B cell (primary cell): ENCODE data around the gene WDR4. TPM values are rescaled to one million over a fixed set of nuclear protein-coding genes. Genes with fewer than 3 reads are reported as not detected.

Experiments used
- ATAC-seq: fragments of 200-7000 bp; cut with Tn5 transposase; one replicate; pipeline ENCODE4 v1.10.0; 2021; ENCODE audit warnings: low read depth, mild to moderate bottlenecking, moderate number of reproducible peaks, moderate library complexity
- CTCF ChIA-PET: fragments of 350-600 bp; sonication (Branson Sonifier 250); formaldehyde crosslinking; loops from one replicate; lab custom pipeline; 2021; ENCODE audit warnings: antibody characterized with exemption, inconsistent platforms; lab: Charles Lee
- POLR2A ChIA-PET: fragments of 350-600 bp; sonication (Branson Sonifier 250); formaldehyde crosslinking; loops from one replicate; lab custom pipeline; 2021; ENCODE audit warnings: antibody characterized with exemption; lab: Charles Lee
- DNase-seq: peaks from one replicate; pipeline ENCODE4 v3.0.0; 2013
- H2AFZ ChIP-seq: 2 replicates; pipeline ENCODE4 v1.6.1; 2012; ENCODE audit warnings: mild to moderate bottlenecking, low read depth, low read length; ENCODE audit not compliant: insufficient read depth, poor library complexity, severe bottlenecking
- H3K27ac ChIP-seq, 2 donors: 1 replicate in 1 of 2; 2 replicates in 1 of 2; pipeline ENCODE4 v1.5.1; 2012 to 2013; ENCODE audit warnings: low read length in 2 of 2, mild to moderate bottlenecking in 2 of 2, moderate library complexity in 1 of 2
- H3K27me3 ChIP-seq, 4 experiments: fragments of 200-600 bp in 1 of 4; sonication (generic) in 1 of 4; replicated peaks in 1 of 4; 1 replicate in 2 of 4; 2 replicates in 2 of 4; pipeline versions ENCODE4 v1.6.1 to v1.7.0; 2013 to 2016; ENCODE audit warnings: low read length in 3 of 4, mild to moderate bottlenecking in 2 of 4, mixed read lengths in 1 of 4, moderate library complexity in 1 of 4; ENCODE audit not compliant: insufficient read depth in 4 of 4, control insufficient read depth in 3 of 4; ENCODE audit errors: control extremely low read depth in 1 of 4
- H3K36me3 ChIP-seq, 2 experiments: replicated peaks in 1 of 2; 1 replicate in 1 of 2; 2 replicates in 1 of 2; pipeline versions ENCODE4 v1.6.1 to v1.7.1; 2013; ENCODE audit warnings: low read length in 1 of 2; ENCODE audit not compliant: insufficient read depth in 2 of 2, control insufficient read depth in 1 of 2; ENCODE audit errors: control extremely low read depth in 1 of 2, extremely low read depth in 1 of 2
- H3K4me1 ChIP-seq, 2 donors: fragments of 200-600 bp in 1 of 2; sonication (generic) in 1 of 2; 1 replicate in 1 of 2; 2 replicates in 1 of 2; pipeline versions ENCODE4 v1.5.1 to v1.6.1; 2013 to 2017; ENCODE audit warnings: low read length in 2 of 2; ENCODE audit not compliant: control insufficient read depth in 2 of 2, insufficient read depth in 2 of 2
- H3K4me2 ChIP-seq: replicated peaks from 2 replicates; pipeline ENCODE3; 2012; ENCODE audit warnings: mild to moderate bottlenecking, low read depth, low read length; ENCODE audit not compliant: poor library complexity, severe bottlenecking
- H3K4me3 ChIP-seq, 5 experiments: fragments of 200-600 bp in 1 of 5; sonication (generic) in 1 of 5; 1 replicate in 3 of 5; 2 replicates in 2 of 5; pipeline versions ENCODE4 v1.5.1 to v1.7.0; 2011 to 2016; ENCODE audit warnings: low read length in 4 of 5, mild to moderate bottlenecking in 4 of 5, low read depth in 2 of 5, control low read depth in 1 of 5, moderate library complexity in 1 of 5; ENCODE audit not compliant: insufficient read depth in 1 of 5; ENCODE audit errors: control extremely low read depth in 1 of 5, extremely low read depth in 1 of 5
- H3K79me2 ChIP-seq: fragments of 200-600 bp; sonication (generic); one replicate; pipeline ENCODE4 v1.6.0; 2016; ENCODE audit warnings: low read length; ENCODE audit not compliant: control insufficient read depth, insufficient read depth
- H3K9ac ChIP-seq: fragments of 200-600 bp; sonication (generic); 2 replicates; pipeline ENCODE4 v1.6.1; 2017; ENCODE audit warnings: mild to moderate bottlenecking, low read length, moderate library complexity
- H3K9me3 ChIP-seq, 3 donors: one replicate each; pipeline versions ENCODE4 v1.6.1 to v1.7.1; 2013; ENCODE audit warnings: low read length in 2 of 3; ENCODE audit not compliant: control insufficient read depth in 2 of 3, insufficient read depth in 1 of 3; ENCODE audit errors: control extremely low read depth in 1 of 3
- H4K20me1 ChIP-seq: 2 replicates; pipeline ENCODE4 v1.6.0; 2012; ENCODE audit warnings: mild to moderate bottlenecking, low read length; ENCODE audit not compliant: insufficient read depth, control insufficient read depth, poor library complexity, severe bottlenecking
- H3K27ac Mint-ChIP-seq: one replicate; pipeline ENCODE4 v1.8.0; 2021; ENCODE audit warnings: mixed read lengths
- H3K27me3 Mint-ChIP-seq: one replicate; pipeline ENCODE4 v1.8.0; 2021; ENCODE audit warnings: mixed read lengths
- H3K4me1 Mint-ChIP-seq: one replicate; pipeline ENCODE4 v1.8.0; 2021; ENCODE audit warnings: mixed read lengths
- H3K4me3 Mint-ChIP-seq: one replicate; pipeline ENCODE4 v1.8.0; 2021; ENCODE audit warnings: mixed read lengths
- H3K9me3 Mint-ChIP-seq: one replicate; pipeline ENCODE4 v1.8.0; 2022; ENCODE audit warnings: mixed read lengths; ENCODE audit not compliant: insufficient read depth
- CTCF ChIP-seq: fragments of 200-600 bp; IDR thresholded peaks from one replicate; pipeline ENCODE4 v1.8.0; 2022; ENCODE audit warnings: antibody characterized with exemption, mild to moderate bottlenecking
- EZH2 ChIP-seq: IDR thresholded peaks from 2 replicates; pipeline ENCODE4 v1.6.1; 2012; ENCODE audit warnings: borderline replicate concordance, low read depth, mild to moderate bottlenecking, moderate library complexity, low read length; ENCODE audit not compliant: insufficient read depth, poor library complexity, severe bottlenecking
- WGBS: methylation state at CpG from one replicate; pipeline ENCODE4 v1.1.5; 2013; ENCODE audit warnings: missing lambda C conversion rate; ENCODE audit not compliant: insufficient coverage; 5-methylcytosine and 5-hydroxymethylcytosine counted together
- intact Hi-C: fragments of 100-400 bp; cut with micrococcal nuclease; formaldehyde crosslinking; loops from one replicate; pipeline ENCODE4 v1.10.0; 2022
- polyA plus RNA-seq: library from polyadenylated mRNA; depleted of rRNA; stranded (reverse); fragments of >200 nt; gene quantifications from 2 replicates; pipeline ENCODE4 v1.2.3, GENCODE V29; 2012
- total RNA-seq, 2 donors: library from RNA; stranded (reverse); fragments of 120-200 nt in 1 of 2; gene quantifications; 1 replicate in 1 of 2; 2 replicates in 1 of 2; pipeline versions ENCODE4 v1.2.3 to v1.2.4, GENCODE V29; 2013 to 2022

Gene WDR4
- total and polyA plus RNA-seq, 2 donors (not counting 1 experiment from before 2014, with no cell fraction given): 17.7 to 40.1 TPM

GRCh38 chr21:42827588-42827987 is 51.8 kb downstream of the WDR4 start:
- Histone ChIP-seq H3K27me3 (peaks cover 0 to 9% (median 4%) of the 10 kb centered on the region in 4 experiments), H3K4me2 (no peak overlapping the region), H3K36me3 (no peaks in the 10 kb centered on the region), H4K20me1 (no peaks in the 10 kb centered on the region), H3K79me2 (no peaks in the 10 kb centered on the region), H3K4me3 (no peak overlapping the region), H2AFZ (no peak overlapping the region), H3K9me3 (peaks cover 0 to 2% (median 0%) of the 10 kb centered on the region in 3 donors), H3K4me1 (peaks cover 3 to 8% of the 10 kb centered on the region in 2 donors), H3K27ac (no peak overlapping the region), H3K9ac (no peak overlapping the region)
- peaks cover 36% of the 10 kb centered on the region for H3K27me3 Mint-ChIP-seq
- intact Hi-C loops: no loop called here
- ChIA-PET POLR2A (no interaction called here), CTCF (interaction anchor here (0.6 kb wide), 1 partner anchor 95 kb away, joined by 3 read pairs; no protein-coding TSS in a partner anchor)
- peaks cover 5% of the 10 kb centered on the region for H3K4me1 Mint-ChIP-seq
- no peak overlapping the region for H3K4me3 Mint-ChIP-seq
- TF ChIP-seq CTCF: no peak
- TF ChIP-seq EZH2: no peak
- WGBS: no CpG with 5 or more reads among the region's 2 CpGs
- ATAC-seq (no peak), DNase-seq (no peak)
- H3K27ac Mint-ChIP-seq: no peak overlapping the region
- no peaks in the 10 kb centered on the region for H3K9me3 Mint-ChIP-seq

GRCh38 chr21:42820616-42821465 is 58.5 kb downstream of the WDR4 start:
- no peak overlapping the region for H3K27ac Mint-ChIP-seq
- ChIA-PET POLR2A (no interaction called here), CTCF (interaction anchor here (7.2 kb wide), 1 partner anchor 229 kb away, joined by 74 read pairs; no protein-coding TSS in a partner anchor)
- Histone ChIP-seq H4K20me1 (no peaks in the 10 kb centered on the region), H3K4me3 (no peak overlapping the region), H2AFZ (no peak overlapping the region), H3K36me3 (no peaks in the 10 kb centered on the region), H3K4me2 (no peak overlapping the region), H3K79me2 (no peaks in the 10 kb centered on the region), H3K27ac (no peak overlapping the region), H3K27me3 (peaks cover 0 to 3% (median 1%) of the 10 kb centered on the region in 4 experiments), H3K4me1 (no peaks in the 10 kb centered on the region), H3K9ac (no peak overlapping the region), H3K9me3 (peaks cover 0 to 5% (median 0%) of the 10 kb centered on the region in 3 donors)
- DNase-seq (no peak), ATAC-seq (no peak)
- H3K4me3 Mint-ChIP-seq: no peak overlapping the region
- TF ChIP-seq EZH2 (no peak), CTCF (no peak)
- peaks cover 22% of the 10 kb centered on the region for H3K27me3 Mint-ChIP-seq
- H3K9me3 Mint-ChIP-seq: no peaks in the 10 kb centered on the region
- no peaks in the 10 kb centered on the region for H3K4me1 Mint-ChIP-seq
- 94% methylated on average over 7 of the region's 8 CpGs for WGBS
- intact Hi-C loops: no loop called here
